Neural crest cell (in vitro differentiated cells): Measurements from ENCODE around the gene APC. TPM values are rescaled to one million over a fixed set of nuclear protein-coding genes. Genes with fewer than 3 reads are reported as not detected.

ENCODE experiments used
- DNase-seq: peaks from one replicate; pipeline ENCODE4 v3.0.0; 2021; ENCODE audit warnings: low read depth, mixed read lengths, low spot score
- H3K27ac Mint-ChIP-seq: one replicate; pipeline ENCODE4 v1.8.0; 2021; ENCODE audit warnings: mild to moderate bottlenecking, mixed read lengths; ENCODE audit not compliant: unreplicated experiment
- H3K27me3 Mint-ChIP-seq: 2 replicates; pipeline ENCODE4 v1.8.0; 2021; ENCODE audit warnings: low read depth, mild to moderate bottlenecking, mixed read lengths
- H3K36me3 Mint-ChIP-seq: 2 replicates; pipeline ENCODE4 v1.8.0; 2021; ENCODE audit warnings: low read depth, mild to moderate bottlenecking, mixed read lengths
- H3K4me1 Mint-ChIP-seq: 2 replicates; pipeline ENCODE4 v1.8.0; 2021; ENCODE audit warnings: mixed read lengths
- H3K4me3 Mint-ChIP-seq: one replicate; pipeline ENCODE4 v1.8.0; 2021; ENCODE audit warnings: mild to moderate bottlenecking, mixed read lengths
- H3K9me3 Mint-ChIP-seq: 2 replicates; pipeline ENCODE4 v1.8.0; 2021; ENCODE audit warnings: mixed read lengths
- total RNA-seq: library from RNA; stranded (reverse); gene quantifications from 2 replicates; pipeline ENCODE4 v1.2.1, GENCODE V29; 2021
- TF ChIP-seq, protein P1 (sequence below): fragments of 200-600 bp; sonication (generic); conservative IDR thresholded peaks from 2 replicates; pipeline ENCODE4 v1.5.0; 2021; ENCODE audit warnings: antibody characterized with exemption, mild to moderate bottlenecking

Gene APC
- total RNA-seq, 1 donor from 2014 or later, result 48.4 TPM

DNA sequence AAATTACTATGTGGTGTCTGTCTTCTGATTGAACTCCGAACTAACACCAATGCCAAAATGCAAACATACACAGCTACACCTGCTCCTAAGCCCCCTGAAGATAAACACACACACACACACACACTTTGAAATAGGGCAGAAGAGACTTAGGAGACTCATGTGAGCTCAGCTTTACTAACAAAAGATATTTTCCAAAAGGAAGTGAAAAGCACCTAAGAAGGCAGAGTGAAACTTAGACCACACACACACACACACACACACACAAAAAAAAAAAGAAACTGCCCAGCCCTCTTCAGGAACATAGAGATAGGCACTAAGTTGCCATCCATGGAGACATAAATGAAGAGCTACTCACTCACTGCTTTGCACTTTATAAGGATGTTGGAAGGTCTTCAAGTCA is 45.2 kb upstream of the APC start:
- TF ChIP-seq, protein P1, sequence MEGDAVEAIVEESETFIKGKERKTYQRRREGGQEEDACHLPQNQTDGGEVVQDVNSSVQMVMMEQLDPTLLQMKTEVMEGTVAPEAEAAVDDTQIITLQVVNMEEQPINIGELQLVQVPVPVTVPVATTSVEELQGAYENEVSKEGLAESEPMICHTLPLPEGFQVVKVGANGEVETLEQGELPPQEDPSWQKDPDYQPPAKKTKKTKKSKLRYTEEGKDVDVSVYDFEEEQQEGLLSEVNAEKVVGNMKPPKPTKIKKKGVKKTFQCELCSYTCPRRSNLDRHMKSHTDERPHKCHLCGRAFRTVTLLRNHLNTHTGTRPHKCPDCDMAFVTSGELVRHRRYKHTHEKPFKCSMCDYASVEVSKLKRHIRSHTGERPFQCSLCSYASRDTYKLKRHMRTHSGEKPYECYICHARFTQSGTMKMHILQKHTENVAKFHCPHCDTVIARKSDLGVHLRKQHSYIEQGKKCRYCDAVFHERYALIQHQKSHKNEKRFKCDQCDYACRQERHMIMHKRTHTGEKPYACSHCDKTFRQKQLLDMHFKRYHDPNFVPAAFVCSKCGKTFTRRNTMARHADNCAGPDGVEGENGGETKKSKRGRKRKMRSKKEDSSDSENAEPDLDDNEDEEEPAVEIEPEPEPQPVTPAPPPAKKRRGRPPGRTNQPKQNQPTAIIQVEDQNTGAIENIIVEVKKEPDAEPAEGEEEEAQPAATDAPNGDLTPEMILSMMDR, result no peak
- DNase-seq, result no peak
- H3K36me3 Mint-ChIP-seq, result no peaks in the 10 kb centered on the region
- H3K27me3 Mint-ChIP-seq, result no peaks in the 10 kb centered on the region
- no peak overlapping the region for H3K27ac Mint-ChIP-seq
- H3K4me3 Mint-ChIP-seq, result no peak overlapping the region
- no peaks in the 10 kb centered on the region for H3K9me3 Mint-ChIP-seq
- peaks cover under 1% of the 10 kb centered on the region for H3K4me1 Mint-ChIP-seq

DNA sequence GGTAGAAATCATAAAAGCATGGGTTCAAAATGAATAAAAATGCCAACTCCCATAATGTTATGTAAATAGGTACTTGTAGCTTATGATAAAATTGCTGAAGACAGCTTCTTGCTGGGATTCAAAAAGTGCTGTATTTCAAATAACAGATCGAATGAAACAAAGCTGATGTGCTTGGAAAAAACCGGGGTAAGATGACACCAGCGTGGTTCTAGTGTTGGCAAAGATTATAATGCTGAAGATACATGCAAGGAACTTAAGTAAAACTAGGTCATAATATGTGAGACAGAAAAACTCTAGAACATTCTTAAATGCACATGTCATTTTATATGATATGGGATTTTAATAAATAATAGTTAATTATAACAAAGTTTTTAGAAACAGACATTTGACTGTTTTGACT is 44.4 kb upstream of the APC start:
- TF ChIP-seq, protein P1, result no peak
- Mint-ChIP-seq H3K4me3 (no peak overlapping the region), H3K27me3 (no peaks in the 10 kb centered on the region), H3K36me3 (no peaks in the 10 kb centered on the region), H3K27ac (no peak overlapping the region), H3K4me1 (no peaks in the 10 kb centered on the region), H3K9me3 (no peaks in the 10 kb centered on the region)
- DNase-seq, result no peak

DNA sequence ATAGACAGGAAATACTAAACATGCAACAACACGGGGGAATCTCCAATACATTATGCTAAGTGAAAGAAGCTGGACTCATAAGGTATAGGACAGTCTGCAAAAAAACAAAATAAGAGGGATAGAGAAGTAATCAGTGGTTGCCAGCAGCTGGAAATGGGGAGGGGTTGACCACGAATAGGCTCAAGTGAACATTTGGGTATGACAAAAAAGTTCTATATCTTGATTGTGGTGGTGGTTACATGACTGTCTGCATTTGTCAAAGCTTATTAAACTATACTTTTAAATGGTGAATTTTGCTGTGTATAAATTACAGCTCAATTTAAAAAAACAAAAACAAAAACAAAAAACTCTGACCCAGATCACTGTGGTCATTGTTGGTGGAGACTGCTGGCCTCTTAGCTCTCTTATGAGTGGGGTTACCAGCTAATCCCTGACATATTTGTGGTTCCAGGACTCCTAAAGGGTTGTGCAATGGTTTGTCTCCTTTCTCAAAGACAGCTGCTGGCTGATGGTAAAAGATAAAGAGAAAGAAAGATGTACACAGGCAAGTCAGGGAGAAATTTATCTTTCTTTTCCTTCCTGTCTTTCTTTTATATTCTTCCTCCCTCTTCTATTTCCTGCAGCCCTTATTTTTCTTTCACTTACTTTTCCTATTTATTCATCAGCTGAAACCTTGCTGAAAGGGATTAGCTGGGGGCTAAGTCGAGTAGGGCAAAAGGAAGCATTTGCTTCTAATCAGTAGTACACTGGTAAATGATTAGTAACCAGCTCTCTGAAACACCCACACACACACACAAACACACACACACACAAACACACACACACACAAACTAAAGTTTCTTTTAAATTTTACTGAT is 42.6 kb upstream of the APC start:
- no peaks in the 10 kb centered on the region for H3K36me3 Mint-ChIP-seq
- H3K27me3 Mint-ChIP-seq, result no peaks in the 10 kb centered on the region
- no peak overlapping the region for H3K27ac Mint-ChIP-seq
- no peaks in the 10 kb centered on the region for H3K9me3 Mint-ChIP-seq
- H3K4me3 Mint-ChIP-seq, result no peak overlapping the region
- TF ChIP-seq, protein P1, result no peak
- no peak for DNase-seq
- no peaks in the 10 kb centered on the region for H3K4me1 Mint-ChIP-seq

DNA sequence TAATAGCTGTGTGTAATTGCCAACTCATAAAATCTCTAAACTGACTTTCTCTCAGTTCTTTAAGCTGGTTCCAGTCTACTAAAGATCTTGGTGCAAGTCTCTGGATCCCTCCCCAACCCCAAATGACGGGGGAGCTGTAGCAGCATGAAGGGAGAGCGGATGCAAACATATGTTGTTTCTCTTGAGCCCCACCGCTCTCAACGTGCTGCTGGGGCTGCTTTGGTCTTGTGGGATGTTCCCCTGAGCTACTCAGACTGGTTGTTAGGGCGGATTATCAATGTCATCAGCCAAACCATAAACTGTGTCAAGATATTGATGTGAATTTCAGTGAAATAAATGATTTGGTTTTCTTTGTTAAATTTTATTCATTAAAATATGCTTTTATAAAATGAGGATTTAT is 40.9 kb upstream of the APC start:
- TF ChIP-seq, protein P1, result no peak
- no peak for DNase-seq
- Mint-ChIP-seq H3K27ac (no peak overlapping the region), H3K4me3 (no peak overlapping the region), H3K4me1 (no peaks in the 10 kb centered on the region), H3K36me3 (no peaks in the 10 kb centered on the region), H3K27me3 (no peaks in the 10 kb centered on the region), H3K9me3 (peaks cover 2% of the 10 kb centered on the region)

- H3K36me3 Mint-ChIP-seq, result no peaks in the 10 kb centered on the region
- H3K4me3 Mint-ChIP-seq, result no peak overlapping the region
- no peaks in the 10 kb centered on the region for H3K27me3 Mint-ChIP-seq
- peaks cover 2% of the 10 kb centered on the region for H3K9me3 Mint-ChIP-seq
- DNase-seq, result no peak
- TF ChIP-seq, protein P1, result no peak
- H3K4me1 Mint-ChIP-seq, result no peaks in the 10 kb centered on the region
- H3K27ac Mint-ChIP-seq, result no peak overlapping the region
Observed at GRCh38 chr5:112697322-112697721, 40.4 kb upstream of the APC start.
